Activated B cell treated with CpG ODN at 0.5 μM for 24 hours (primary cell): ENCODE data around the gene RRN3. TPM values are rescaled to one million over a fixed set of nuclear protein-coding genes. Genes with fewer than 3 reads are reported as not detected.
A peak's percentile ranks its signal among the peaks of the same experiment; 100 is the strongest.
"Not testable (repeated sequence)": the region's sequence is repeated elsewhere in the genome, so short reads cannot be mapped to it uniquely, and the experiment has no call there.

Experiments
- ATAC-seq: fragments of 200-7000 bp; cut with Tn5 transposase; one replicate; pipeline ENCODE4 v1.10.0; 2021; ENCODE audit warnings: low read depth, mild to moderate bottlenecking, moderate library complexity
- CTCF ChIA-PET: fragments of 350-600 bp; sonication (Branson Sonifier 250); formaldehyde crosslinking; loops from one replicate; lab custom pipeline; 2021; ENCODE audit warnings: antibody characterized with exemption; lab: Charles Lee
- POLR2A ChIA-PET: fragments of 350-600 bp; sonication (Branson Sonifier 250); formaldehyde crosslinking; loops from one replicate; lab custom pipeline; 2021; ENCODE audit warnings: antibody characterized with exemption; lab: Charles Lee
- DNase-seq: peaks from one replicate; pipeline ENCODE4 v3.0.0; 2022
- H3K27ac Mint-ChIP-seq: one replicate; pipeline ENCODE4 v1.8.0; 2020; ENCODE audit warnings: mixed read lengths
- H3K27me3 Mint-ChIP-seq: one replicate; pipeline ENCODE4 v1.8.0; 2021; ENCODE audit warnings: mixed read lengths
- H3K36me3 Mint-ChIP-seq: one replicate; pipeline ENCODE4 v1.8.0; 2021; ENCODE audit warnings: low read depth, mixed read lengths
- H3K4me1 Mint-ChIP-seq: one replicate; pipeline ENCODE4 v1.8.0; 2021; ENCODE audit warnings: mixed read lengths
- H3K4me3 Mint-ChIP-seq: one replicate; pipeline ENCODE4 v1.8.0; 2020; ENCODE audit warnings: mild to moderate bottlenecking, mixed read lengths
- H3K9me3 Mint-ChIP-seq: one replicate; pipeline ENCODE4 v1.8.0; 2020; ENCODE audit warnings: mixed read lengths
- CTCF ChIP-seq: fragments of 200-600 bp; IDR thresholded peaks from one replicate; pipeline ENCODE4 v1.8.0; 2022; ENCODE audit warnings: antibody characterized with exemption, mild to moderate bottlenecking
- intact Hi-C: fragments of 100-400 bp; cut with micrococcal nuclease; formaldehyde crosslinking; loops from one replicate; pipeline ENCODE4 v1.15.1; 2024
- total RNA-seq: library from RNA; stranded (reverse); gene quantifications from 2 replicates; pipeline ENCODE4 v1.2.3, GENCODE V29; 2022

The RRN3 gene
- total RNA-seq, 1 donor from 2014 or later: 35.8 TPM

GRCh38 chr16:15082788-15083187, 11.3 kb downstream of the RRN3 start:
- ATAC-seq, H3K4me3 Mint-ChIP-seq, intact Hi-C loops, H3K27ac Mint-ChIP-seq, H3K27me3 Mint-ChIP-seq, H3K4me1 Mint-ChIP-seq, H3K9me3 Mint-ChIP-seq, POLR2A ChIA-PET, DNase-seq, CTCF ChIA-PET: not testable (repeated sequence)
- peaks cover 64% of the 10 kb centered on the region for H3K36me3 Mint-ChIP-seq

GRCh38 chr16:15080883-15081282, 13.2 kb downstream of the RRN3 start:
- DNase-seq, H3K4me3 Mint-ChIP-seq, ATAC-seq, H3K27ac Mint-ChIP-seq, POLR2A ChIA-PET, intact Hi-C loops, H3K27me3 Mint-ChIP-seq, H3K9me3 Mint-ChIP-seq, CTCF ChIA-PET, H3K4me1 Mint-ChIP-seq: not testable (repeated sequence)
- peaks cover 72% of the 10 kb centered on the region for H3K36me3 Mint-ChIP-seq

GRCh38 chr16:15076161-15076560, 17.9 kb downstream of the RRN3 start:
- H3K4me3 Mint-ChIP-seq, intact Hi-C loops, DNase-seq, H3K27ac Mint-ChIP-seq, ATAC-seq, CTCF ChIA-PET, H3K9me3 Mint-ChIP-seq, POLR2A ChIA-PET, H3K27me3 Mint-ChIP-seq, H3K4me1 Mint-ChIP-seq: not testable (repeated sequence)
- H3K36me3 Mint-ChIP-seq: peaks cover 85% of the 10 kb centered on the region

GRCh38 chr16:15073101-15073500, 21.0 kb downstream of the RRN3 start:
- H3K36me3 Mint-ChIP-seq: peaks cover 84% of the 10 kb centered on the region
- CTCF ChIA-PET: interaction anchor here (1.1 to 1.8 kb wide), 3 partner anchors 11 to 23 kb away, joined by 4 to 5 read pairs (median 4); no protein-coding TSS in a partner anchor
- no peaks in the 10 kb centered on the region for H3K27me3 Mint-ChIP-seq

GRCh38 chr16:15071916-15072769, 21.9 kb downstream of the RRN3 start:
- intact Hi-C loops, H3K27me3 Mint-ChIP-seq, H3K4me3 Mint-ChIP-seq, H3K27ac Mint-ChIP-seq, DNase-seq, H3K4me1 Mint-ChIP-seq, H3K9me3 Mint-ChIP-seq: not testable (repeated sequence)
- ATAC-seq: peak; percentile 72
- CTCF ChIA-PET: interaction anchor here (1.1 to 1.8 kb wide), 3 partner anchors 10 to 22 kb away, joined by 4 to 5 read pairs (median 4); no protein-coding TSS in a partner anchor
- POLR2A ChIA-PET: interaction anchor here (0.7 kb wide), 1 partner anchor 10 kb away, joined by 5 read pairs; no protein-coding TSS in a partner anchor
- H3K36me3 Mint-ChIP-seq: peaks cover 78% of the 10 kb centered on the region

More at GRCh38 chr16:15073101-15073500, 21.0 kb downstream of the RRN3 start:
- TF ChIP-seq CTCF: no peak
- H3K4me3 Mint-ChIP-seq: no peak overlapping the region
- intact Hi-C loops: no loop called here
- POLR2A ChIA-PET: no interaction called here
- no peak overlapping the region for H3K27ac Mint-ChIP-seq
- ATAC-seq: no peak
- H3K9me3 Mint-ChIP-seq: no peaks in the 10 kb centered on the region
- H3K4me1 Mint-ChIP-seq: no peaks in the 10 kb centered on the region
- no peak for DNase-seq

GRCh38 chr16:15071013-15071412, 23.1 kb downstream of the RRN3 start:
- peaks cover 70% of the 10 kb centered on the region for H3K36me3 Mint-ChIP-seq
- ATAC-seq, intact Hi-C loops, POLR2A ChIA-PET, H3K4me3 Mint-ChIP-seq, H3K9me3 Mint-ChIP-seq, H3K27me3 Mint-ChIP-seq, CTCF ChIA-PET, H3K27ac Mint-ChIP-seq, DNase-seq, H3K4me1 Mint-ChIP-seq: not testable (repeated sequence)

GRCh38 chr16:15066690-15067089, 27.4 kb downstream of the RRN3 start:
- H3K4me3 Mint-ChIP-seq, intact Hi-C loops, H3K4me1 Mint-ChIP-seq, H3K27me3 Mint-ChIP-seq, CTCF ChIA-PET, POLR2A ChIA-PET, H3K9me3 Mint-ChIP-seq, ATAC-seq, H3K27ac Mint-ChIP-seq, DNase-seq: not testable (repeated sequence)
- peaks cover 63% of the 10 kb centered on the region for H3K36me3 Mint-ChIP-seq

GRCh38 chr16:15065961-15066360, 28.1 kb downstream of the RRN3 start:
- DNase-seq, CTCF ChIA-PET, H3K9me3 Mint-ChIP-seq, H3K27ac Mint-ChIP-seq, POLR2A ChIA-PET, ATAC-seq, H3K27me3 Mint-ChIP-seq, H3K4me3 Mint-ChIP-seq, H3K4me1 Mint-ChIP-seq, intact Hi-C loops: not testable (repeated sequence)
- peaks cover 66% of the 10 kb centered on the region for H3K36me3 Mint-ChIP-seq

- POLR2A ChIA-PET: interaction anchor here (0.5 kb wide), 1 partner anchor 10 kb away, joined by 5 read pairs; no protein-coding TSS in a partner anchor
- intact Hi-C loops, H3K4me3 Mint-ChIP-seq, H3K4me1 Mint-ChIP-seq, H3K27ac Mint-ChIP-seq, ATAC-seq, H3K27me3 Mint-ChIP-seq, H3K9me3 Mint-ChIP-seq, DNase-seq: not testable (repeated sequence)
- peaks cover 64% of the 10 kb centered on the region for H3K36me3 Mint-ChIP-seq
- CTCF ChIA-PET: interaction anchor here (1.1 kb wide), 1 partner anchor 10 kb away, joined by 5 read pairs; no protein-coding TSS in a partner anchor
Observed at GRCh38 chr16:15062085-15062810, 31.8 kb downstream of the RRN3 start.
